Osteocyte (in vitro differentiated cells): ENCODE measurements around the gene SLC25A51. TPM values are rescaled to one million over a fixed set of nuclear protein-coding genes. Genes with fewer than 3 reads are reported as not detected.
"Not testable (repeated sequence)": the region's sequence is repeated elsewhere in the genome, so short reads cannot be mapped to it uniquely, and the experiment has no call there.

Experiments
- DNase-seq: peaks from one replicate; pipeline ENCODE4 v3.0.0; 2021; ENCODE audit warnings: mixed read lengths; ENCODE audit not compliant: unreplicated experiment; ENCODE audit errors: extremely low spot score
- H3K27ac Mint-ChIP-seq: one replicate; pipeline ENCODE4 v1.8.0; 2021; ENCODE audit warnings: mild to moderate bottlenecking, mixed read lengths; ENCODE audit not compliant: unreplicated experiment
- H3K27me3 Mint-ChIP-seq: one replicate; pipeline ENCODE4 v1.8.0; 2021; ENCODE audit warnings: mixed read lengths; ENCODE audit not compliant: unreplicated experiment
- H3K36me3 Mint-ChIP-seq: one replicate; pipeline ENCODE4 v1.8.0; 2021; ENCODE audit warnings: mixed read lengths; ENCODE audit not compliant: unreplicated experiment
- H3K4me1 Mint-ChIP-seq: one replicate; pipeline ENCODE4 v1.8.0; 2021; ENCODE audit warnings: mixed read lengths; ENCODE audit not compliant: unreplicated experiment
- H3K4me3 Mint-ChIP-seq: one replicate; pipeline ENCODE4 v1.8.0; 2021; ENCODE audit warnings: mild to moderate bottlenecking, moderate library complexity, mixed read lengths; ENCODE audit not compliant: unreplicated experiment
- H3K9me3 Mint-ChIP-seq: one replicate; pipeline ENCODE4 v1.8.0; 2021; ENCODE audit warnings: mixed read lengths; ENCODE audit not compliant: unreplicated experiment
- total RNA-seq: library from RNA; stranded (reverse); gene quantifications from 2 replicates; pipeline ENCODE4 v1.2.1, GENCODE V29; 2021
- TF ChIP-seq, protein P1 (sequence below): fragments of 200-600 bp; sonication (generic); IDR thresholded peaks from 2 replicates; pipeline ENCODE4 v1.5.0; 2021; ENCODE audit warnings: antibody characterized with exemption, mild to moderate bottlenecking, moderate library complexity

The SLC25A51 gene
- total RNA-seq, 1 donor from 2014 or later: 37.5 TPM

DNA sequence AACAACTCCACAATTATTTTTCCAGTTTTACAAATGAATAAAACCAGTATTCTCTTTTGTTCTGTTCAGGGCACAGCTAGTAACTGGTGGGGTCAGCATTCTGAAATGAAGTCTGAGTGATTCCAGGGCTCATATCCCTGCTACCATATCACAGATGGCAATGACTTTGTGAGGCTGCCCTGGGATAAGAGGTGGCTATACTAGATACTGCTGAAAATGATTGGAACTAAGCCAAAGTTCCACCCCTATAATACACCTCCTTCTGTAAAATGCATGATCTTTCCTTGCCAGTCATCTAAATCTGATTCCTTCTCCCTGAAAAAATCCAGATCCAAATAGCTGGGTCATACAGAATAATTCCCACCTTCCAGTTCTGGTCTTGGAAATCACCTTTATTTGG is 14.4 kb downstream of the SLC25A51 start:
- no peak for DNase-seq
- H3K4me1 Mint-ChIP-seq: no peaks in the 10 kb centered on the region
- no peak overlapping the region for H3K4me3 Mint-ChIP-seq
- H3K9me3 Mint-ChIP-seq: no peaks in the 10 kb centered on the region
- no peak overlapping the region for H3K27ac Mint-ChIP-seq
- peaks cover 31% of the 10 kb centered on the region for H3K36me3 Mint-ChIP-seq
- TF ChIP-seq, protein P1, sequence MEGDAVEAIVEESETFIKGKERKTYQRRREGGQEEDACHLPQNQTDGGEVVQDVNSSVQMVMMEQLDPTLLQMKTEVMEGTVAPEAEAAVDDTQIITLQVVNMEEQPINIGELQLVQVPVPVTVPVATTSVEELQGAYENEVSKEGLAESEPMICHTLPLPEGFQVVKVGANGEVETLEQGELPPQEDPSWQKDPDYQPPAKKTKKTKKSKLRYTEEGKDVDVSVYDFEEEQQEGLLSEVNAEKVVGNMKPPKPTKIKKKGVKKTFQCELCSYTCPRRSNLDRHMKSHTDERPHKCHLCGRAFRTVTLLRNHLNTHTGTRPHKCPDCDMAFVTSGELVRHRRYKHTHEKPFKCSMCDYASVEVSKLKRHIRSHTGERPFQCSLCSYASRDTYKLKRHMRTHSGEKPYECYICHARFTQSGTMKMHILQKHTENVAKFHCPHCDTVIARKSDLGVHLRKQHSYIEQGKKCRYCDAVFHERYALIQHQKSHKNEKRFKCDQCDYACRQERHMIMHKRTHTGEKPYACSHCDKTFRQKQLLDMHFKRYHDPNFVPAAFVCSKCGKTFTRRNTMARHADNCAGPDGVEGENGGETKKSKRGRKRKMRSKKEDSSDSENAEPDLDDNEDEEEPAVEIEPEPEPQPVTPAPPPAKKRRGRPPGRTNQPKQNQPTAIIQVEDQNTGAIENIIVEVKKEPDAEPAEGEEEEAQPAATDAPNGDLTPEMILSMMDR: no peak
- no peaks in the 10 kb centered on the region for H3K27me3 Mint-ChIP-seq

DNA sequence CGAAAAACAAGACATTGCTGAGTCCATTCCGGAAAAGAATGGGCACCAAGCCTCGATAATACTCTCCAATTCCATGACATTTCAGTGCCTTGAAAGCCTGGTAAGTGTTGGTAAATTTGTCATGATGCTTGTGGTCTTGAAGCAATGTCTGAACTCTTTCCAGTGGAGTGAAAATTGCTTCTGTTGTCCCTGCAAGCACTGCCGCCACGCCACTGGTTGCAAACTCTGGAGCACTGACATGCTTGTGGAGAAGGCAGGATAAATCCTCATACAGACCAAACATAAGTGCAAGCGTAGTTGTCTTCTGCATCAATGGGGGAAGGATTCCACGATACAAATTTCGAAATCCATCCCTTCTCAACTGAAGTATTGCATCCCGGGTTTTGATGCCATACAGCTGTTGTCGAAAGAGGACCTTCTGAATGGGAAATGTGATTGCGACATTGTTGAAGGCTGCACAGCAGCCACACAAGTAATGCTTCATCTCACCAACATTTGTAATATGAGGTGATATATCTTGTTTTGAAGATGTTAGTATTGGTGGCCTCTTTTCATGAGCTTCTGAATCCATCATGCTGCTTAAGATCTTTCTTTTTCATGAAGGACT is 15.8 kb downstream of the SLC25A51 start:
- H3K9me3 Mint-ChIP-seq, H3K27me3 Mint-ChIP-seq, DNase-seq, H3K4me1 Mint-ChIP-seq, H3K27ac Mint-ChIP-seq, H3K4me3 Mint-ChIP-seq: not testable (repeated sequence)
- H3K36me3 Mint-ChIP-seq: peaks cover 23% of the 10 kb centered on the region

DNA sequence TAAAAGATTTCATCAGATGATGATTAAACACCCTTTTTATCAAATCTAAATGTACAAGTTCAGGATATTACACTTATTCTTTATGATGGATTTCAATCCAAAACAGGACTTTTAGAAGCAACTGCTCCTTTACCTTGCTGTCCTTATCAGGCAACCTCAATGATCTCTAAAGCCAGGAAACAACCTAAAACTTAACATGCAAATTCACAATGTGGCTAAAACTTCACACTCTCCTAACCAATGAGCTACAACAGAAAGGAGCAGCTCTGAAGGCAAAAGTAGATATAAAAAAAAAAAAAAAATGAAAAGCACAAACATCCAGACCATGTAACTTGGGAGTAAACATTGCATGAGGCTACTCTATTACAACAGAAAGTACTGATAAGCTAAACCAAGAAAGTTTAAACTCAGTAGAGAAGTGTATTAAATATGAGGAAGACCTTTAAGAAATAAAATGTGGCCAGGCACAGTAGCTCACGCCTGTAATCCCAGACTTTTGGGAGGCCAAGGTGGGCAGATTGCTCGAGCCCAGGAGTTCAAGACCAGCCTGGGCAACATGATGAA is 22.9 kb downstream of the SLC25A51 start:
- TF ChIP-seq, protein P1: no peak
- no peak overlapping the region for H3K4me3 Mint-ChIP-seq
- peaks cover 17% of the 10 kb centered on the region for H3K36me3 Mint-ChIP-seq
- DNase-seq: no peak
- H3K27ac Mint-ChIP-seq: no peak overlapping the region
- H3K27me3 Mint-ChIP-seq: no peaks in the 10 kb centered on the region
- H3K4me1 Mint-ChIP-seq: no peaks in the 10 kb centered on the region
- H3K9me3 Mint-ChIP-seq: no peaks in the 10 kb centered on the region

DNA sequence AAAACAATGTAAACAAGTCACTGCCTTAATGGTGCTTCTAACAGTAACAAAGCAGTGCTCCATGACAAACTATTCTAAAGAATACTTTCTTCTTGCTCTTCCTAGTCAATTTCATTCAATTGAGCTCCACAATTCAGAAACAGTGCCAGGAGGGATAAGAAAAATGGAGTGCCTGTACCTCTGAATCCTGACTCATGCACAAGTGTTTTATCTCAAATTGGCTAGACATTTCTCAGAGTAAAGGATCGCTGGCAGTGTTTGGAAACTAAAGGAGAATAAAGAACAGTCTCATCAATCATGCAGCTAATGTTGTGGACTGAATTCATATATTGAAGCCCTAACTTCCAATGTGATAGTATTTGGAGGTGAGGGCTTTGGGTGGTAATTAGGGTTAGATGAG is 27.6 kb downstream of the SLC25A51 start:
- no peak overlapping the region for H3K4me3 Mint-ChIP-seq
- H3K36me3 Mint-ChIP-seq: peaks cover 15% of the 10 kb centered on the region
- no peak for DNase-seq
- no peak overlapping the region for H3K27ac Mint-ChIP-seq
- no peaks in the 10 kb centered on the region for H3K4me1 Mint-ChIP-seq
- TF ChIP-seq, protein P1: no peak
- H3K27me3 Mint-ChIP-seq: no peaks in the 10 kb centered on the region
- no peaks in the 10 kb centered on the region for H3K9me3 Mint-ChIP-seq

DNA sequence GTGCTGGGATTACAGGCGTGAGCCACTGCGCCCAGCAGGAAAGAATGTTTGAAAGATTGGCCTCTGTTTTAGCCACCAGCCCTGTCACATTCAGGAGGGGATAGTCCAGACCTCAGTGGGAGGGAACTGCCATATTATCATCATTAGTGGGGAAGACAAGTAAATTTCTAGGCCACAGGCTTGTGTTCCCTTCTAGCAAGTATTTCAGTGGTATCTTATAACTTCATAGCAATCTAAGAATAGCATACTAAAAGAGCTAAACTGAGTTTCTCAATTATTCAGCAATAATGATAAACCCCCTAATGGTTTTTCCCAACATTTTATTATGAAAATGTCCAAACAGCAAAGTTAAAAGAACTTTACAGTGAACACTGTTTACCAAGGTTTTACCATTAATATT is 30.0 kb downstream of the SLC25A51 start:
- TF ChIP-seq, protein P1: no peak
- no peak overlapping the region for H3K4me3 Mint-ChIP-seq

More for the DNA sequence above, 30.0 kb downstream of the SLC25A51 start:
- H3K27ac Mint-ChIP-seq: no peak overlapping the region
- no peaks in the 10 kb centered on the region for H3K27me3 Mint-ChIP-seq
- no peaks in the 10 kb centered on the region for H3K4me1 Mint-ChIP-seq
- no peak for DNase-seq
- peaks cover 8% of the 10 kb centered on the region for H3K36me3 Mint-ChIP-seq
- H3K9me3 Mint-ChIP-seq: no peaks in the 10 kb centered on the region
